Adrenal gland (tissue), 5 donors: ENCODE results near the gene TCTN1.

Source experiments
- CTCF ChIP-seq, 6 experiments: fragments of 450-650 bp in 4 of 6; fragments of 200-600 bp in 2 of 6; sonication (generic) in 1 of 6; IDR thresholded peaks; 1 replicate in 5 of 6; 2 replicates in 1 of 6; pipeline versions ENCODE4 v1.5.1 to v1.8.0; 2016 to 2021; ENCODE audit warnings: antibody characterized with exemption in 6 of 6, mild to moderate bottlenecking in 2 of 6, moderate library complexity in 1 of 6
- POLR2A ChIP-seq, 2 donors: fragments of 450-650 bp; IDR thresholded peaks; one replicate each; pipeline ENCODE4 v1.6.1; 2017; ENCODE audit warnings: antibody characterized with exemption in 2 of 2, mild to moderate bottlenecking in 2 of 2, moderate library complexity in 1 of 2
- donor health status: DM: no; HTN: no; CAD: no.

GRCh38 chr12:110599334-110599733 is 14.6 kb upstream of the TCTN1 start:
- TF ChIP-seq CTCF (IDR thresholded peaks at IDR 0.05) (no peak), POLR2A (IDR thresholded peaks at IDR 0.05) (no peak)
